ENCODE data around the gene ASXL1. TPM values are rescaled to one million over a fixed set of nuclear protein-coding genes. Genes with fewer than 3 reads are reported as not detected.

The ASXL1 gene
- total and polyA plus RNA-seq, 2 experiments from 2014 or later = 10.4 to 29.0 TPM

GRCh38 chr20:32448306-32449056 lies 90.3 kb downstream of the ASXL1 start:
- Mint-ChIP-seq H3K36me3 (ENCODE audit: low read depth) (peaks cover 32% of the 10 kb centered on the region), H3K4me3 (no peak overlapping the region)

GRCh38 chr20:32449057-32449889 lies 91.1 kb downstream of the ASXL1 start:
- Mint-ChIP-seq H3K36me3 (ENCODE audit: low read depth) (peaks cover 35% of the 10 kb centered on the region), H3K4me1 (peaks cover 12% of the 10 kb centered on the region), H3K27me3 (ENCODE audit: insufficient read depth, low read depth, poor library complexity) (peaks cover 4% of the 10 kb centered on the region), H3K4me3 (no peak overlapping the region), H3K9me3 (no peaks in the 10 kb centered on the region), H3K27ac (no peak overlapping the region)
- Histone ChIP-seq H3K4me3 (no peak overlapping the region), H3K27ac (ENCODE audit: low read depth) (peak overlapping the region; percentile 55; the same call in 1 of the 2 replicates), H3K79me2 (replicated peaks; ENCODE audit: insufficient read depth) (no peaks in the 10 kb centered on the region), H4K20me1 (replicated peaks; ENCODE audit: insufficient read depth) (peaks cover 24% of the 10 kb centered on the region), H3K36me3 (ENCODE audit: insufficient read depth) (peaks cover 9% of the 10 kb centered on the region), H3F3A (replicated peaks; ENCODE audit: low read depth) (peaks cover 5% of the 10 kb centered on the region), H3K27me3 (ENCODE audit: insufficient read depth) (no peaks in the 10 kb centered on the region), H3K4me2 (no peak overlapping the region), H3K9me2 (ENCODE audit: insufficient read depth) (no peaks in the 10 kb centered on the region), H3K4me1 (ENCODE audit: insufficient read depth) (peaks cover 18% of the 10 kb centered on the region), H2AFZ (no peak overlapping the region)
- no peak for DNase-seq (ENCODE audit: low spot score)
- no peak for ATAC-seq
- TF ChIP-seq ZNF462 (CRISPR knock-in tag; IDR thresholded peaks at IDR 0.05) (no peak), POLR2AphosphoS5 (IDR thresholded peaks at IDR 0.05; ENCODE audit: low read depth) (no peak), REST (IDR thresholded peaks at IDR 0.05; ENCODE audit: unreplicated experiment) (no peak)

More at GRCh38 chr20:32448306-32449056, 90.3 kb downstream of the ASXL1 start:
- ATAC-seq (no peak), DNase-seq (ENCODE audit: low spot score) (no peak)
- H3K27ac ChIP-seq (ENCODE audit: low read depth) = peak overlapping the region; percentile 55; the same call in 1 of the 2 replicates
- no peaks in the 10 kb centered on the region for H3K27me3 ChIP-seq (ENCODE audit: insufficient read depth)
- H3K36me3 ChIP-seq (ENCODE audit: insufficient read depth) = peaks cover 9% of the 10 kb centered on the region
- H2AFZ ChIP-seq = no peak overlapping the region
- H3K4me3 ChIP-seq = no peak overlapping the region
- H3F3A ChIP-seq (replicated peaks; ENCODE audit: low read depth) = peaks cover 5% of the 10 kb centered on the region
- peaks cover 18% of the 10 kb centered on the region for H3K4me1 ChIP-seq (ENCODE audit: insufficient read depth)
- no peaks in the 10 kb centered on the region for H3K79me2 ChIP-seq (replicated peaks; ENCODE audit: insufficient read depth)
- no peak overlapping the region for H3K4me2 ChIP-seq
- no peak overlapping the region for H3K27ac Mint-ChIP-seq
- no peak for TF ChIP-seq ETS1 (IDR thresholded peaks at IDR 0.05)
- TF ChIP-seq STAT1 (IDR thresholded peaks at IDR 0.05; ENCODE audit: unreplicated experiment) = no peak
- peaks cover 28% of the 10 kb centered on the region for H4K20me1 ChIP-seq (replicated peaks; ENCODE audit: insufficient read depth)
- peaks cover 15% of the 10 kb centered on the region for H3K4me1 Mint-ChIP-seq
- H3K9me3 Mint-ChIP-seq = no peaks in the 10 kb centered on the region
- peaks cover 4% of the 10 kb centered on the region for H3K27me3 Mint-ChIP-seq (ENCODE audit: insufficient read depth, low read depth, poor library complexity)
- H3K9me2 ChIP-seq (ENCODE audit: insufficient read depth) = no peaks in the 10 kb centered on the region

Data from GM23338 (cell line).